Nephron (organoid): ENCODE results near the gene OR2S2.

Experiments used
- H3K27ac Mint-ChIP-seq, 3 experiments: 2 replicates each; pipeline ENCODE4 v1.8.0; 2020; ENCODE audit warnings: mixed read lengths in 3 of 3, mild to moderate bottlenecking in 2 of 3, moderate library complexity in 1 of 3
- H3K27me3 Mint-ChIP-seq: 2 replicates; pipeline ENCODE4 v1.8.0; 2021; ENCODE audit warnings: low read depth, mild to moderate bottlenecking, moderate library complexity, mixed read lengths
- H3K36me3 Mint-ChIP-seq: 2 replicates; pipeline ENCODE4 v1.8.0; 2020; ENCODE audit warnings: low read depth, mixed read lengths
- H3K4me1 Mint-ChIP-seq: 2 replicates; pipeline ENCODE4 v1.8.0; 2020; ENCODE audit warnings: mixed read lengths
- H3K4me3 Mint-ChIP-seq, 3 experiments: 2 replicates each; pipeline ENCODE4 v1.8.0; 2020; ENCODE audit warnings: mild to moderate bottlenecking in 3 of 3, mixed read lengths in 3 of 3, moderate library complexity in 2 of 3
- H3K9me3 Mint-ChIP-seq: 2 replicates; pipeline ENCODE4 v1.8.0; 2020; ENCODE audit warnings: mixed read lengths
- CTCF ChIP-seq, 3 experiments: fragments of 200-600 bp; sonication (generic); IDR thresholded peaks; one replicate each; pipeline ENCODE4 v1.5.0; 2021; ENCODE audit warnings: antibody characterized with exemption in 3 of 3; ENCODE audit not compliant: unreplicated experiment in 3 of 3

Gene OR2S2

GRCh38 chr9:35981699-35982098 lies 23.7 kb upstream of the OR2S2 start:
- TF ChIP-seq CTCF (IDR thresholded peaks at IDR 0.05; ENCODE audit: unreplicated experiment in 3 of 3) = no peak
- Mint-ChIP-seq H3K36me3 (no peaks in the 10 kb centered on the region), H3K9me3 (peaks cover 9% of the 10 kb centered on the region), H3K27me3 (peaks cover 8% of the 10 kb centered on the region), H3K4me1 (peaks cover 21% of the 10 kb centered on the region), H3K4me3 (peak overlapping the region in 1 of 3 experiments; percentile 33), H3K27ac (peak overlapping the region; percentile 53 to 82 (median 81))

GRCh38 chr9:35980289-35981011 lies 22.5 kb upstream of the OR2S2 start:
- Mint-ChIP-seq H3K27ac (peak overlapping the region in 1 of 3 experiments; percentile 82), H3K4me3 (no peak overlapping the region), H3K9me3 (peaks cover 16% of the 10 kb centered on the region), H3K27me3 (peaks cover 8% of the 10 kb centered on the region), H3K36me3 (no peaks in the 10 kb centered on the region), H3K4me1 (peaks cover 21% of the 10 kb centered on the region)
- no peak for TF ChIP-seq CTCF (IDR thresholded peaks at IDR 0.05; ENCODE audit: unreplicated experiment in 3 of 3)

DNA sequence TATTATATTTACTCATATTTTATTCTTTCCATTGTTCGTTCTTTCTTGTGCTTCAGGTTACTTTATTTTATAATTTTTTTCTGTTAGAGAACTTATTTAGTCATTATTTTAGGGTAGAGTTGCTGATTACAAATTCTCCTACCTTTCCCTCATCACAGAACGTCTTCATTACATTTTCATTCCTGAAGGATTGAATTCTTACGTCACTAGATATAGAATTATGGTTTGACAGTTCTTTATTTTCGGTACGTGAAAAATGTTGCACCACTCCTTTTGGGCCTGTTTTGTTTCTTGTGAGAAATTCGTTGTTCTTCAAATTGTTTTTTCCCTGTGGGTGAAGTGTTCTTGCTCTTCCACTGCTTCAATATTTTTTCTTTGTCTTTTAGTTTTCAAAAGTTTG lies 20.8 kb upstream of the OR2S2 start:
- peaks cover 21% of the 10 kb centered on the region for H3K4me1 Mint-ChIP-seq
- no peak overlapping the region for H3K27ac Mint-ChIP-seq
- H3K27me3 Mint-ChIP-seq = peaks cover 8% of the 10 kb centered on the region
- H3K9me3 Mint-ChIP-seq = peaks cover 31% of the 10 kb centered on the region
- TF ChIP-seq CTCF (IDR thresholded peaks at IDR 0.05; ENCODE audit: unreplicated experiment in 3 of 3) = no peak
- peaks cover 5% of the 10 kb centered on the region for H3K36me3 Mint-ChIP-seq
- no peak overlapping the region for H3K4me3 Mint-ChIP-seq

DNA sequence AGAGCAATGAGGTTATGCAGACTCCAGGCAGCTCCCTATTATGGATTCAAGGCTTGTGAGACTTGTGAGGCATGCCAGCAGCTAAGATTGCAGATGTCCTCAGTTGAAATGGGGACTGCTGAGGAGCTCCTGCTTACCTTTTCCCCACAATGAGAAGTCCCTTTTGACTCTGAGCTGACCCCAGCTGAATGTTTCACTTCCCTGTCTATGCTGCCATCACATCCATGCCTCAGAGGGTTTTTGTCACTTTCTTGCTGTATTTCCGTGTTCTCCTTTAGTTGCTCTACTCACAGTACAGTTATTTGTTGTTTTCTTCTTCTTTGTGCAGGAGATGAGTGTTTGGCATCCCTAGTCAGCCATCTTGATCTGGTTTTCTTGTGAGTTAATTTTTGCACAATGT lies 18.8 kb upstream of the OR2S2 start:
- Mint-ChIP-seq H3K4me3 (no peak overlapping the region), H3K4me1 (peaks cover 11% of the 10 kb centered on the region), H3K27me3 (peaks cover 15% of the 10 kb centered on the region), H3K27ac (no peak overlapping the region), H3K9me3 (peaks cover 36% of the 10 kb centered on the region), H3K36me3 (peaks cover 5% of the 10 kb centered on the region)
- no peak for TF ChIP-seq CTCF (IDR thresholded peaks at IDR 0.05; ENCODE audit: unreplicated experiment in 3 of 3)

GRCh38 chr9:35974800-35975199 lies 16.8 kb upstream of the OR2S2 start:
- no peak overlapping the region for H3K4me3 Mint-ChIP-seq
- H3K27me3 Mint-ChIP-seq = peaks cover 10% of the 10 kb centered on the region
- no peak for TF ChIP-seq CTCF (IDR thresholded peaks at IDR 0.05; ENCODE audit: unreplicated experiment in 3 of 3)
- no peaks in the 10 kb centered on the region for H3K4me1 Mint-ChIP-seq
- no peak overlapping the region for H3K27ac Mint-ChIP-seq
- peaks cover 5% of the 10 kb centered on the region for H3K36me3 Mint-ChIP-seq
- H3K9me3 Mint-ChIP-seq = peaks cover 36% of the 10 kb centered on the region

DNA sequence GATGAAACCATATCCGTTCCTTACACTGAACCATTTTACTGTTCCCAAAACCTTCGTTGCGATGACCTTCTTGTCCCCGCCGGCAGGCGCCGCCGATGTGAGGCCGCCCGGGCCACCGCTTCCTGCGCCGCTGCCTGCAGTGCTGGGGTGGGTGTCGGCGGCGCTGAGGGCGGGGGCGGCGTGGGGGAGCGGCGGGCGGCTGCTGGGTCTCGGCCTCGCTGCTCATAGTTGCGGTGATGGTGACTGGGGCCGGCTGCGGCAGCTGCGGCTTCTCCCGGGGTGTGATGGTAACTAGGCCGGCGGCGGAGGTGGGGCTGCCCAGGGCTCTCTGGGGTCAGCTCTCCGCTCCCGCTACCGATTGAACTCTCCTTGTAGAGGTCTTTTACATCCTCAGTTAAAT lies 14.1 kb upstream of the OR2S2 start:
- TF ChIP-seq CTCF (IDR thresholded peaks at IDR 0.05; ENCODE audit: unreplicated experiment in 3 of 3) = no peak
- H3K27me3 Mint-ChIP-seq = peaks cover 15% of the 10 kb centered on the region
- no peak overlapping the region for H3K27ac Mint-ChIP-seq
- peak overlapping the region; percentile 36 to 63 (median 55) for H3K4me3 Mint-ChIP-seq
- peaks cover 5% of the 10 kb centered on the region for H3K36me3 Mint-ChIP-seq
- H3K4me1 Mint-ChIP-seq = no peaks in the 10 kb centered on the region
- H3K9me3 Mint-ChIP-seq = peaks cover 31% of the 10 kb centered on the region
